Stimulated activated CD4-positive, alpha-beta T cell treated with anti-CD3 and anti-CD28 coated beads, Interleukin-2, amount 100 ng/mL, for 4 hours (primary cell): Measurements from ENCODE around the gene SLC5A3.

ENCODE experiments used
- DNase-seq: peaks from one replicate; pipeline ENCODE4 v3.0.0-alpha.2; 2020; ENCODE audit warnings: low read depth

SLC5A3 gene

DNA sequence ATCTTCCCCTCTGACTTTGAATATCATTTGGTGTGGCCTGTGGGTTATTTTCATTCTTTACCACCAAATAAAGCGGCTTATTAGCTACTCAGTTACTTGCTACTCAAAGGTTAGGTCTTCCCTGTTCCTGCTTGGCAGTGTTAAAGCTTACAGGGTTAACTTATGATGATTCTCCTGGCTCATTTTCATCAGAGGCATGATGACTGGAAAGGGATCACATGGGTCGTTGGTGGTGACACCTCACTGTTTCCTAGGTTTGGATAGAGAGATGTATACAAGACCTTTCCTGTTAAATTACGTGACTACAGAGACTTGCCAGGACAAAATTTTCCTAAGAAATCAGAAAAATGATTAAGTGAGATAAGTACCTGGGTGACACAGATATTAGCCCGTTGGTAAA lies 27.4 kb downstream of the SLC5A3 start:
- DNase-seq, result no peak

DNA sequence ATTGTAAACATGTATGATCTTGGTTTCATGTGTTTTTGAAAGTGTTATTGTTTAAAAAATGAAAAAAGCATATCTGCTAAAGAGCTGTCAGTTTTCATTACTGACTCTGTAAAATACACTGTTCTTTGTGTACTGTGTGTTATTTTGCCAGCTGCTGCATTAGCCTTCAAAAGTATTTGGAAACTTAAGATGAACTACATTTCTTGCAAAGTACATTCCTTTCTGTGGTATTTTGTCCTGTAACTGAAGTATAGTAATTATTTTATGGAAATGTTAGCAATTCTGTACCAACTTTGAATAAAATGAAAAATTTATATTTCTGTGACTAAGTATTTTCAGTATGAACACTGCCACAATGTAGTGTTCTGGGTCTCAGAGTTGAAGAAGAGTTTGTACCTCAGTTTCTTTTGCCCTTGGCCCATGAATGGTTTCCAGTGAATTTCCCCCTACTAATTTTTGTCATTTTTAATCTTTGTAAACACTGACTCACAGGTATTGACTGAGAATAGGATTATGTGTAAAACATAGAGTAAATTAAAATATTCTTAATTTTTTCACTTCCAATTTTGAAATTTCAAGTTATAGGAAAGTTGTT lies 32.7 kb downstream of the SLC5A3 start:
- DNase-seq, result no peak

DNA sequence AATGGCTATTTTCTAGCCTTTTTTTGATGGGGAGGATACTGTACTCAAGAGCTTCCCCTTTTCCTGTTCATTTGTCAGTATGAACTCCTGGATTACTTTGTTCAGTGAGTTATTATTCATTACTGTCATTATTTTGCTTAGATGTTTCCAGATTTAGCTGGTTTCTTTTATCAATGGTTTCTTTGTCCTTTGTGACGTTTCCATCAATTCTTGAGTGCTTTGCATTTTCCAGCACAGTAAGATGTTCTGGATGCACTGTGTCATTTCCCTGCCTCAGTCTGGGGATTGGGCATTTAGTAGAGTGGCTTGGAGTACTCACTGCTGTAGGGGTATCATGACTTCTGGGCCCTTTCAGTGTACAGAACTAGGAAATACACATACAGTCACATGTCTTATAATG lies 34.2 kb downstream of the SLC5A3 start:
- no peak for DNase-seq

DNA sequence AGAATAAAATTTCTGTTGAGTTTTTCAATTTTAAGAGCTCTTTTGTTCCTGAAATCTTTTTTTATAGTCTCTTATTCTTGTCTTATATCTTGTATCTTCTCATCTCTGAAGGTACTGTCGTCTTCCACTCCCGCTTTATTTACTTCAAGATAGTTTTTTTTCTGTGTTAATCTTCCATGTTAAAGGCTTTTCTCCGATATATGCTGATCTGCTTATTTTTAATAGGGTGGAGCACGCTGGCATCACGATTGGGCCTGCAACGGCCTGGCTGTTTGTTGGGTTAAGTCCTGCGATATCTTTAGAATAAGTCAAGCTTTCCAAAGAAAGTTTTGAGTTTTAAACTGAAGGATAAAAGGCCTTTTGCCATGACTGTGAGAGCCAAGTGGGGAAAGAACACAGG lies 35.7 kb downstream of the SLC5A3 start:
- no peak for DNase-seq

DNA sequence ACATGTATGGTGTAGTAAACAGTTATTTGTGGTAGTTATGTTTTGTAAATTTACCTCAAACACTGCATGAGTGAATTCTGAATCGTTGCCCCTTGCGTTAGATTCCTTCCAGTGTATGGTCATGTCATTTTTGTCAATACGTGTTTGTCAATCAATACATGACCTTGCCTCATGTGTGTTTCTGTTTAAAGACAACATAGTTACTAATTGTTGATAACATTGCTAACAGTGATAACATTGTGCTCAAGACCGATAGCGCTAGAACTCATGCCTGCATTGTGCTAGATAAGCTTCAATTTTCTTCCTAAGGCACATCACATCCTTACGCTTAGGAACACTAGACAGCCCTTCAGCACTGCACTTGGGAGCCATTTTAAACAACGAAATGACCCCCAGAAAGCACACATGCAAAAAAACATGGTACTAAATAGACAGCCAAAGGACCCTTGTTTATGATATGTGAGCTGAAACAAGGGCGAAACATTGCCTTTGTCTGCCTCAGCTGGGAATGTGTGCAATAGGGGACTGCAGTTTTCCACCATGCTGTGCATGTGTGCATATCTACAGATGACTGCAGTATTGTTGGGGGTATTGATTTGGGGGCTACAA lies 37.3 kb downstream of the SLC5A3 start:
- DNase-seq, result no peak

DNA sequence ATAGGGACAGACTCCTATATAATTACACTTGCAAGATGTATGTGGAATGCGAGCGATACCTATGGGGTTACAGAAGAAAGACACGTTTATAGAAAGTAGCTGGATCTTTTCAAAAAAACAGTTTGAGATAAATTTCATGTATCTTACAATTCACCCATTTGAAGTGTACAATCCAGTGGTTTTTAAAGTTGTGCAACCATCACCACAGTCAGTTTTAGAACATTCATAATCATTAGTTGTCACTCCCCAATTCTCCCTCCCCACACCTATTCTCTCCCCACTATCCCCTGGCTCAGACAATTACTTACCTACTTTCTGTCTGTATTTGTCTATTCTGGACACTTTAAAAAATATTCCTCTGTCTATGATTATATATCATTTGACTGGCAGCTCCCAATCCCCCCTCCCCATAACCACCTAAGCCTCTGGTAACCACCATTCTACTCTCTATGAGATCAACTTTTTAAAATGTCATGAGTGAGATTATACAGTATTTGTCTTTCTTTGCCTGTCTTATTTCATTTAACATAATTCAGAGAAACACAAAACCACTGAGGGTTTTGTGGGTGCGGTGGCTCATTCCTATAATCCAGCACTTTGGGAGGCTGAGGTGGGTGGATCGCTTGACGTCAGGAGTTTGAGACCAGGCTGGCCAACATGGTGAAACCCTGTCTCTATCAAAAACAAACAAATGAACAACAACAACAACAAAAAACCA lies 39.1 kb downstream of the SLC5A3 start:
- no peak for DNase-seq

DNA sequence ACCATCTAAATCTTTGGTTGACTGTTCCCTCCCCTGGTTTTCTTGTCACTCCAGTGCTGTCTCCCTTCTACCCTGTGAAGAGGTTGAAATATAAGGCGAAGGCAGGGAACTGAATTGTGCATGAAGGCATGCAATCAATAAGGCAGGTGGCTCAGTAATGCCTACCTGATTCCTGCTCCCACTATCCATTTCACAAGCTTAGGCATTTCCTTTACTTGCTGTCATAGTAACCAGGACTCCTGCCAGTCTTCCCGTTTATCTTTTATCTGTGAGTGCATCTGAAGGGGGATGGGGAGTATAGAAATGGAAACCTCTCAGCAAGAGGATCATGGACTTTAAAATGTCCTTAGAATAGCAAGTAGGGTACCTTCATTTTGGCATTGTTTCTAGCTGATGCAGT lies 40.5 kb downstream of the SLC5A3 start:
- DNase-seq, result no peak

DNA sequence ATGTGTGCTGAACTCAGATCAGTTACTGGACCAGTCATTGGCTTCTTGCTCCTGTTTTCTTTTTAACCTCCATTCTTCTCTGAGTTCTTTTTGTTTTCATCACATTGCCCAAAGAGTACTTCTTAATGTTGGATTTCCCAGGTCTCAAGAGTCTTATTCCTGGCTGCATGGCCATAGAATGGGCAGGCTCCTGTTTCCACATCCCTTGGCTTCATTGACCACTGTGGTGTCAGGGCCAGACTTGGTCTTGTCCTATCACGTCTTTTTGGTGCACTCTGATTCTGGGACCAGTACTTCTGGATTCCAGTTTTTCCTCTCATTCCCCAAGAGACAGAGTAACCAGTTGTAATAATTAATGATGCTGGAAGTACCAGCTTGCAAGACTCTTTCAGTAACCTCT lies 41.8 kb downstream of the SLC5A3 start:
- no peak for DNase-seq

DNA sequence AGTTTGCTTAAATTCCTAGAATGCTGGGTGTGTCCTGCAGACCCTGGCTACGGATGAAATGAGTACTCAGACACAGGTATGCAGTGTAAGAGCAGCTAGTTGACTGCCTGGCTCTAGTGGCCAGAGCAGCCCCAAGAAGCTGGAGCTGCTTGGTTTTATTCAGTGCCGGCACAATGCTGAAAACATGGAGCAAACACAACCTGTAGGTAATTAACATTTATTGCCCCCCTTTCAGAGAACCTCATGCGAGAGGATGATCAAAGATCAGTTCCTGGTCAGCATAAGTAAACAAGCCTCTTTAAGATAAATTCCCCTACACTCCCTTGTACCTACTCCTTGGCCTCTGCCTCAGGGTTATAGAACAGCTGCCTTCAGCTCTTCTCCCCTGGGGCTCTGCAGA lies 43.2 kb downstream of the SLC5A3 start:
- no peak for DNase-seq

DNA sequence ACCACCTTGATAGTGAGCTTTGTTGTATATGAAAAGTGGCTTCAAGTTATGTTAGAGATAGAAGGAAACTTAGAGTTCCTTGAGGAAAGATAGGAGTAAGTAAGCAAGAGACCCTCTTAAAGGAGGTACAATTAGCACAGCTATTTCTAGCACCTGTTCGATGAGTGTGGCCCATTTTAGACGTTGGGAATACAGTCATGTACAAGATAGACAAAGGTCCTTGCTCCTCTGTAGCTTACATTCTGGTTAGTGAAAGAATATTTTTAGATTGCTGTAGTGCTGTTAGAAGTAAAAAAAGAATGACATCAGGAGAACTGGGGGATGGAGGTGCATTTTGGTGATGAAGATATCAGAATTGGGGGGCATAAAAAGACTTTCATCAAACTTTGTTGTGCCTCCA lies 47.5 kb downstream of the SLC5A3 start:
- DNase-seq, result no peak

DNA sequence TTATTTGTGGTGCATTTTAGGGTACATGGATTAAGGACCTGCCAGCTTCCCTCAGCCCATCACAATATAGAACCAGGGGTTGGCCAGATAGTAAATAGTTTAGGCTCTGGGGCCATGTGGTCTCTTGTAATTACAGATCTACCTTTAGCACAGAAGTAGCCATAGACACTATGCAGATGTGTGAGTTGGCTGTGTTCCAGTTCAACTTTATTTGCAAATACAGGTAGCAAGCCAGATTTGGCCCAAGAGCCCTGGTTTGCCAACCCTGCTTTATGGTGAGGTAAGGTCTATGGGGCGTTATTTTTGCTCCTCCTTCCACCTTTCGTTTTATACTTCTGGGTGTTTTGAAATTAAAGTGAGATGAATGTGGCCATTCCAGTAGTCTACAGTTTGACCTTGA lies 48.7 kb downstream of the SLC5A3 start:
- DNase-seq, result no peak
